NCI-H2196 (cell line): ENCODE data around the gene AKAP12.

ENCODE experiments used
- DNase-seq: peaks from one replicate; lab custom pipeline; 2025; ENCODE audit not compliant: unreplicated experiment; lab: John Stamatoyannopoulos, UW

AKAP12 gene

GRCh38 chr6:151276112-151276740, 36.5 kb downstream of the AKAP12 start:
- no peak for DNase-seq

- no peak for DNase-seq
Observed at GRCh38 chr6:151279891-151280290, 40.1 kb downstream of the AKAP12 start.

- no peak for DNase-seq
Observed at GRCh38 chr6:151280859-151281258, 41.1 kb downstream of the AKAP12 start.

GRCh38 chr6:151284012-151284411, 44.2 kb downstream of the AKAP12 start:
- DNase-seq, result no peak

- no peak for DNase-seq
Observed at GRCh38 chr6:151284548-151285017, 44.8 kb downstream of the AKAP12 start.

- DNase-seq, result no peak
Observed at GRCh38 chr6:151285122-151285521, 45.4 kb downstream of the AKAP12 start.

GRCh38 chr6:151286214-151286613, 46.4 kb downstream of the AKAP12 start:
- no peak for DNase-seq

GRCh38 chr6:151288712-151289398, 49.1 kb downstream of the AKAP12 start:
- DNase-seq, result no peak

GRCh38 chr6:151289399-151290007, 49.7 kb downstream of the AKAP12 start:
- DNase-seq, result no peak

GRCh38 chr6:151290877-151291721, 51.3 kb downstream of the AKAP12 start:
- DNase-seq, result no peak

- DNase-seq, result no peak
Observed at GRCh38 chr6:151291722-151292059, 51.9 kb downstream of the AKAP12 start.

GRCh38 chr6:151292974-151293687, 53.4 kb downstream of the AKAP12 start:
- DNase-seq, result no peak

- no peak for DNase-seq
Observed at GRCh38 chr6:151293688-151294016, 53.9 kb downstream of the AKAP12 start.

GRCh38 chr6:151294561-151295101, 54.9 kb downstream of the AKAP12 start:
- no peak for DNase-seq

GRCh38 chr6:151297886-151298285, 58.1 kb downstream of the AKAP12 start:
- DNase-seq, result no peak

- no peak for DNase-seq
Observed at GRCh38 chr6:151299011-151299410, 59.2 kb downstream of the AKAP12 start.

GRCh38 chr6:151300267-151300991, 60.7 kb downstream of the AKAP12 start:
- no peak for DNase-seq

GRCh38 chr6:151301547-151301946, 61.8 kb downstream of the AKAP12 start:
- DNase-seq, result no peak

GRCh38 chr6:151303231-151303630, 63.5 kb downstream of the AKAP12 start:
- DNase-seq, result no peak

GRCh38 chr6:151306269-151306783, 66.6 kb downstream of the AKAP12 start:
- no peak for DNase-seq
